Measurements from ENCODE around the gene FGF7.

DNA sequence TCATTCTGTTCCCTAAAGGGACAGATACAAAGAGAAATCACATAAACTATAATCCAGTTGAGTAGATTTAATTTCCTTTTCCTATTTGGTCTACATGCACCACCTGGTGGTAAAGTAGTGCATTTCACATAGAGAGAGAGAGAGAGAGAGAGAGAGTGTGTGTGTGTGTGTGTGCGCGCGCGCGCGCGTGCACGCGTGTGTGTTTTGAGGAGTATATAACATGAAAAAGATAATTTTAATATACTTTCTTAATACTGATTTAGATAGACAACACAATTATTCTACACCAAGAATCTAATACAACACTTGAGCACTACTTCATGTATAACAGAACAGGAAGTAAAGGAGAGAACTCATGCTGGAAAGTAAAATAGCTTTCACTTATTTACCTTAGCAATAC, 1.1 kb upstream of the FGF7 start:
- TF ChIP-seq, protein P1, sequence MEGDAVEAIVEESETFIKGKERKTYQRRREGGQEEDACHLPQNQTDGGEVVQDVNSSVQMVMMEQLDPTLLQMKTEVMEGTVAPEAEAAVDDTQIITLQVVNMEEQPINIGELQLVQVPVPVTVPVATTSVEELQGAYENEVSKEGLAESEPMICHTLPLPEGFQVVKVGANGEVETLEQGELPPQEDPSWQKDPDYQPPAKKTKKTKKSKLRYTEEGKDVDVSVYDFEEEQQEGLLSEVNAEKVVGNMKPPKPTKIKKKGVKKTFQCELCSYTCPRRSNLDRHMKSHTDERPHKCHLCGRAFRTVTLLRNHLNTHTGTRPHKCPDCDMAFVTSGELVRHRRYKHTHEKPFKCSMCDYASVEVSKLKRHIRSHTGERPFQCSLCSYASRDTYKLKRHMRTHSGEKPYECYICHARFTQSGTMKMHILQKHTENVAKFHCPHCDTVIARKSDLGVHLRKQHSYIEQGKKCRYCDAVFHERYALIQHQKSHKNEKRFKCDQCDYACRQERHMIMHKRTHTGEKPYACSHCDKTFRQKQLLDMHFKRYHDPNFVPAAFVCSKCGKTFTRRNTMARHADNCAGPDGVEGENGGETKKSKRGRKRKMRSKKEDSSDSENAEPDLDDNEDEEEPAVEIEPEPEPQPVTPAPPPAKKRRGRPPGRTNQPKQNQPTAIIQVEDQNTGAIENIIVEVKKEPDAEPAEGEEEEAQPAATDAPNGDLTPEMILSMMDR (IDR thresholded peaks at IDR 0.05; ENCODE audit: insufficient read depth, low read length): no peak
- TF ChIP-seq GABPA (IDR thresholded peaks at IDR 0.05; ENCODE audit: low read depth): no peak
